GM23248 (cell line): ENCODE data around the gene FAM118A. TPM values are rescaled to one million over a fixed set of nuclear protein-coding genes. Genes with fewer than 3 reads are reported as not detected.

Experiments used
- DNase-seq: peaks from one replicate; pipeline ENCODE4 v3.0.0-alpha.2; 2015
- H2AFZ ChIP-seq: fragments of 200-600 bp; sonication (generic); 2 replicates; pipeline ENCODE4 v1.6.1; 2016; ENCODE audit warnings: antibody characterized with exemption
- H3F3A ChIP-seq: fragments of 200-600 bp; sonication (generic); 2 replicates; pipeline ENCODE4 v1.6.1; 2016; ENCODE audit warnings: mild to moderate bottlenecking, antibody characterized with exemption, mixed run types; ENCODE audit not compliant: insufficient read depth
- H3K27ac ChIP-seq: fragments of 200-600 bp; sonication (generic); 2 replicates; pipeline ENCODE4 v1.5.1; 2016; ENCODE audit warnings: mild to moderate bottlenecking
- H3K27me3 ChIP-seq: fragments of 200-600 bp; sonication (generic); replicated peaks from 2 replicates; pipeline ENCODE4 v1.6.1; 2016; ENCODE audit warnings: mild to moderate bottlenecking; ENCODE audit not compliant: insufficient read depth
- H3K36me3 ChIP-seq: fragments of 200-600 bp; sonication (generic); 2 replicates; pipeline ENCODE4 v1.6.1; 2016; ENCODE audit warnings: low read depth, mild to moderate bottlenecking
- H3K4me1 ChIP-seq: fragments of 200-600 bp; sonication (generic); 2 replicates; pipeline ENCODE4 v1.6.1; 2016; ENCODE audit warnings: mild to moderate bottlenecking; ENCODE audit not compliant: insufficient read depth
- H3K4me2 ChIP-seq: fragments of 200-600 bp; sonication (generic); one replicate; pipeline ENCODE4 v1.6.1; 2016; ENCODE audit warnings: mild to moderate bottlenecking; ENCODE audit not compliant: unreplicated experiment
- H3K4me3 ChIP-seq: fragments of 200-600 bp; sonication (generic); 2 replicates; pipeline ENCODE4 v1.5.1; 2016; ENCODE audit warnings: mild to moderate bottlenecking
- H3K79me2 ChIP-seq: fragments of 200-600 bp; sonication (generic); 2 replicates; pipeline ENCODE4 v1.6.1; 2016; ENCODE audit warnings: mild to moderate bottlenecking; ENCODE audit not compliant: insufficient read depth
- H3K9ac ChIP-seq: fragments of 200-600 bp; sonication (generic); 2 replicates; pipeline ENCODE4 v1.6.1; 2016; ENCODE audit warnings: mild to moderate bottlenecking
- H3K9me2 ChIP-seq: fragments of 200-600 bp; sonication (generic); 2 replicates; pipeline ENCODE4 v1.6.1; 2016; ENCODE audit warnings: mixed run types, mild to moderate bottlenecking, moderate library complexity; ENCODE audit not compliant: insufficient read depth
- H3K9me3 ChIP-seq: fragments of 200-600 bp; sonication (generic); one replicate; pipeline ENCODE4 v1.6.1; 2017; ENCODE audit warnings: low read depth
- H4K20me1 ChIP-seq: fragments of 200-600 bp; sonication (generic); 2 replicates; pipeline ENCODE4 v1.6.0; 2016; ENCODE audit not compliant: insufficient read depth
- EZH2 ChIP-seq: fragments of 200-600 bp; sonication (generic); IDR thresholded peaks from 2 replicates; pipeline ENCODE4 v1.6.1; 2018; ENCODE audit warnings: antibody characterized with exemption, mild to moderate bottlenecking; ENCODE audit not compliant: insufficient read depth, poor library complexity, severe bottlenecking
- EZH2phosphoT487 ChIP-seq: fragments of 200-600 bp; sonication (generic); IDR thresholded peaks from 2 replicates; pipeline ENCODE4 v1.6.1; 2018; ENCODE audit warnings: antibody characterized with exemption, moderate library complexity, mild to moderate bottlenecking, low read depth; ENCODE audit not compliant: insufficient read depth
- WGBS, 2 experiments: methylation state at CpG; one replicate each; pipeline ENCODE4 v1.1.6; 2015 to 2017; ENCODE audit warnings: low lambda C conversion rate in 2 of 2, low coverage in 1 of 2; ENCODE audit errors: missing lambda C conversion rate in 2 of 2; 5-methylcytosine and 5-hydroxymethylcytosine counted together
- in situ Hi-C: fragments of 300-500 bp; cut with MboI; formaldehyde crosslinking; loops from 2 replicates; pipeline ENCODE4 v1.15.0; 2020
- polyA plus RNA-seq: library from polyadenylated mRNA; unstranded; fragments of >200 nt; fragmentation: Nextera tagmentation; extraction: Ambion mirVana; gene quantifications from 2 replicates; pipeline ENCODE4 v1.2.1, GENCODE V29; 2016
- total RNA-seq: library from RNA; depleted of rRNA; stranded (reverse); fragments of >200 nt; shearing (Covaris generic); gene quantifications from 2 replicates; pipeline ENCODE4 v1.2.3, GENCODE V29; 2014

Gene FAM118A
- total and polyA plus RNA-seq, 2 experiments from 2014 or later: 8.5 to 11.1 TPM

DNA sequence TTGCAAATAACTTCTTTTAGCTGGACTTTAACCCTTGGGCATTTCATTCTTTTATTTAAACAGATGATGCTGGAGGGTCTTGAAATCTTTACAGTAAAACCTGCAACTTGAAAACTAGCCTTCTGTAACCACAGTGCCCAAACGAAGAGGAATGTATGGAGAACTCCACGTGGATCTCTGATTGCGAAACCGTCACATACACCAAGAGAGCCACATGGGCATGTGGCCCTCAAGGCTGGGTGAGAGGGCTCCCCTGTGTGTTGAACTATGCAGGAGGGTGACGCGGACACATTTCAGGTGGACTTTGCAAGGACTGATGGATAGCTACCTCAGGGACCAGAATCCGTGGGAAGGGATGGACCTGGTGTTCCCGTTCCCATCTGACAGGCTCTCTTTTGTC, 30.6 kb downstream of the FAM118A start:
- Histone ChIP-seq H3K9me2 (no peaks in the 10 kb centered on the region), H3K27me3 (no peaks in the 10 kb centered on the region), H3K79me2 (no peaks in the 10 kb centered on the region), H3K4me3 (no peak overlapping the region), H3K36me3 (peaks cover 11% of the 10 kb centered on the region; the same call in 1 of the 2 replicates), H3K4me1 (no peaks in the 10 kb centered on the region), H3K4me2 (no peak overlapping the region), H3K27ac (no peak overlapping the region), H4K20me1 (no peaks in the 10 kb centered on the region), H3K9me3 (no peaks in the 10 kb centered on the region), H3F3A (no peaks in the 10 kb centered on the region), H3K9ac (no peak overlapping the region), H2AFZ (no peak overlapping the region)
- 85% methylated on average over 8 of the region's 8 CpGs for WGBS, 2 experiments
- no peak for DNase-seq
- no peak for TF ChIP-seq EZH2
- TF ChIP-seq EZH2phosphoT487: no peak
- in situ Hi-C loops: no loop called here

DNA sequence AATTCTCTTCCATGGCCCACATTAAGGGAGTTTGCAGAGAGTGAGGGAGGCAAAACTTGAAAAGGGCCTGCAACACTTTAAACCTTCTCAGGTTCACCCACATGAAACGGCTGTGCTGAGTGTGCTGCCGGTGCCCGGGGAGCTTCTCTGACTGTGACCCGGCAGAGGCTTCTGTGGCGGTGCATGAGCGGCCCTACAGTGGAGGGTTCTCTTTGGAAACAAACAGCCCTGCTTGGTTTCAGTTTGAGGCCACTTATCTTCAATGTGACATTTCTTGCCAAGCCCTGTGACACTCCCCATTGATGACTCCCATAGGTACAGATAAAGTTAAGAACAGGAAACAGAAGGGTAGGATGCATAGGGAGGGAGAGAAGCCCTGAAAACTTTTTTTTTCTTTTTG, 31.8 kb downstream of the FAM118A start:
- Histone ChIP-seq H3K4me1 (no peaks in the 10 kb centered on the region), H4K20me1 (no peaks in the 10 kb centered on the region), H3F3A (no peaks in the 10 kb centered on the region), H3K27ac (no peak overlapping the region), H3K27me3 (no peaks in the 10 kb centered on the region), H3K9me2 (no peaks in the 10 kb centered on the region), H3K79me2 (no peaks in the 10 kb centered on the region), H3K4me3 (no peak overlapping the region), H3K9ac (no peak overlapping the region), H3K9me3 (no peaks in the 10 kb centered on the region), H3K36me3 (0 out of 2 replicates have a peak, but pooled peaks cover 11% of the 10 kb centered on the region), H2AFZ (no peak overlapping the region), H3K4me2 (no peak overlapping the region)
- 64 to 70% methylated on average over 6 of the region's 6 CpGs for WGBS, 2 experiments
- TF ChIP-seq EZH2: no peak
- TF ChIP-seq EZH2phosphoT487: no peak
- DNase-seq: no peak
- in situ Hi-C loops: no loop called here

DNA sequence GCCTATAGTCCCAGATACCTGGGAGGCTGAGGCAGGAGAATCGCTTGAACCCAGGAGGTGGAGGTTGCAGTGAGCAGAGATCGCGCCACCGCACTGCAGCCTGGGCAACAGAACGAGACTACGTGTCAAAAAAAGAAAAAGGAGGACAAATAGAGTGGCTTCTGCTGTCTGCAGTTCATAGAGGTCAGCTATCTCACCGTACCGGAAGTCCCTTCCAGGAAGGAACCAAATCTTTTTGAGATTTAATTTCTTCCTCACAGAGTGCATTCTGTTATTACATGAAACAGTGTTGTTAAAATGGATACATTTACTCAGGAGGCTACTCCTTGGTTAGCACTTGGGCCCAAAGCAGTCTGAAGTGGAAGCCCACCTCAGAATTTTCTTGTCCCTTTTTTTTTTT, 33.4 kb downstream of the FAM118A start:
- H3F3A ChIP-seq: no peaks in the 10 kb centered on the region
- no peaks in the 10 kb centered on the region for H3K79me2 ChIP-seq
- H3K9me2 ChIP-seq: no peaks in the 10 kb centered on the region
- H3K4me2 ChIP-seq: no peak overlapping the region
- no peak overlapping the region for H3K27ac ChIP-seq
- 95 to 98% methylated on average over 7 to 8 of the region's 8 CpGs for WGBS, 2 experiments
- no peaks in the 10 kb centered on the region for H3K9me3 ChIP-seq
- DNase-seq: no peak
- in situ Hi-C loops: no loop called here
- no peaks in the 10 kb centered on the region for H3K4me1 ChIP-seq
- no peaks in the 10 kb centered on the region for H4K20me1 ChIP-seq
- no peak overlapping the region for H3K4me3 ChIP-seq
- H3K27me3 ChIP-seq: no peaks in the 10 kb centered on the region
- H3K36me3 ChIP-seq: 0 out of 2 replicates have a peak, but pooled peaks cover 11% of the 10 kb centered on the region
- H3K9ac ChIP-seq: no peak overlapping the region
- H2AFZ ChIP-seq: no peak overlapping the region
- TF ChIP-seq EZH2phosphoT487 (no peak), EZH2 (no peak)

DNA sequence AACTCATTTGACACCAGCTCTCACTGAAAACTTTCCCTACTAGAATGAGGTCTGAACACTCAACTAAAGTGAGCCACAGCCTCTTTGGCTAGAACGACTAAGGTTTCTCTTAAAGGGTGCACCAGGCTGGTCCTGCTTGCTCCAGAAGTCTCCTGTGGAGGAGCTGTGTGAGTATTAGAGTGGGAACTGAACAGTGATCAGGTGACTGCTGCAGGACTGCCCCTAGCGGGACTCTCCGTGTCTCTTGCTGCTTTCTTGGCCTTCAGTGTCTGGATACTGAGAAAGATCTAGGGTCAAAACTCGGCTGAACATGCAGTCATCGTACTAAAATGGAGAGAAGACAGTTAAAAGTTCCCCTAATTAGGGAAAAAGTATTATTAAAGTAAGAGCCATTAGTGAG, 34.6 kb downstream of the FAM118A start:
- Histone ChIP-seq H3K27me3 (no peaks in the 10 kb centered on the region), H4K20me1 (no peaks in the 10 kb centered on the region), H3K9me2 (no peaks in the 10 kb centered on the region), H3K79me2 (no peaks in the 10 kb centered on the region), H3K4me1 (no peaks in the 10 kb centered on the region), H3F3A (no peaks in the 10 kb centered on the region), H3K9me3 (no peaks in the 10 kb centered on the region), H2AFZ (no peak overlapping the region), H3K4me2 (no peak overlapping the region), H3K36me3 (0 out of 2 replicates have a peak, but pooled peaks cover 11% of the 10 kb centered on the region), H3K27ac (no peak overlapping the region), H3K9ac (no peak overlapping the region), H3K4me3 (no peak overlapping the region)
- DNase-seq: peak; percentile 31
- no peak for TF ChIP-seq EZH2phosphoT487
- WGBS, 2 experiments: 65 to 68% methylated on average over 5 of the region's 5 CpGs
- in situ Hi-C loops: no loop called here

DNA sequence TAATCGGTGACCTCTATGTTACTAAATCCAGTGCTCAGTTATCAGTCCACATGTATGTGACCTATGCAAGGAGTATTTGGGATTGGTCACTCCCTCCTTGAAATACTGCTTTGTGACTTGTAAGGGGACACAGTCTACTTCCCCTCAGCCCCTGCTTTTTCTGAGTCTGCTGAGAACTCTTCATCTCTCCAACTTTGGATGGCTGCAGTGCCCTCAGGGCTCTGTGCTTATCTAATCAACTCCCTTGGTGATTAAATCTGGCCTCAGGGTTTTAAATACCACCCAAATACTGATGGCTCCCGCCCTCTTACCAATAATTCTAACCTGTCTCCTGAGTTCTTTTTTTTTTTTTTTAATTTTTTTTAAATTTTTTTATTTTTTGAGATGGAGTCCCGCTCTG, 40.2 kb downstream of the FAM118A start:
- 99 to 100% methylated on average over 3 of the region's 3 CpGs for WGBS, 2 experiments
- TF ChIP-seq EZH2phosphoT487 (no peak), EZH2 (no peak)
- Histone ChIP-seq H3F3A (no peaks in the 10 kb centered on the region), H4K20me1 (no peaks in the 10 kb centered on the region), H3K4me2 (no peak overlapping the region), H3K4me1 (no peaks in the 10 kb centered on the region), H3K36me3 (no peaks in the 10 kb centered on the region), H2AFZ (no peak overlapping the region), H3K4me3 (no peak overlapping the region), H3K79me2 (no peaks in the 10 kb centered on the region), H3K27me3 (no peaks in the 10 kb centered on the region), H3K9me3 (no peaks in the 10 kb centered on the region), H3K27ac (no peak overlapping the region), H3K9ac (no peak overlapping the region), H3K9me2 (no peaks in the 10 kb centered on the region)
- in situ Hi-C loops: no loop called here
- no peak for DNase-seq
